ENCODE results near the gene AIMP1. TPM values are rescaled to one million over a fixed set of nuclear protein-coding genes. Genes with fewer than 3 reads are reported as not detected.

AIMP1 gene
- total and polyA plus RNA-seq, 2 of the 13 experiments (the other 11 are each of a cell fraction or from before 2014, with no cell fraction given), result 28.6 to 82.9 TPM

DNA sequence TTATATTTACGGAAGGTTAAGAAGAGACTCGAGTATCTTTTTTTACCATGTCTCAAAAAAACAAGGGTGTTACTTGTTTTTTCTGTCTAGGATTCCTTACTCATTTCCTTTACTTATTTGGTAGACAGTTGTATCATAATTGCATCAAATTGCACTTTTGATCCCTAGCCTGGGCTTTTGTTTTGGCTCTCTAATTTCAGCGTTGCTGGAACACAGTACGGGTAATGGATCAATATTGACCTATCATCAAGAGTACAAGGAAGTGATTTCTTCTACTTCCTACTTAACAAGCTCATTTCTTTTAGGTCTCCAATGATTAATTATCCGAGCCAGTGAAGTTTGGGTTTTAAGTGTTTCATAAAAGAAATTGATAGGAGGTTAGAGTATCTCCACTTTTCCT, 16.8 kb downstream of the AIMP1 start (continued):
- TF ChIP-seq ZNF768 (CRISPR knock-in tag; IDR thresholded peaks at IDR 0.05) (no peak), MEF2D (CRISPR knock-in tag; IDR thresholded peaks at IDR 0.05) (no peak), NR2F1 (CRISPR knock-in tag; IDR thresholded peaks at IDR 0.05) (no peak), SPEN (CRISPR knock-in tag; IDR thresholded peaks at IDR 0.05; ENCODE audit: low read depth) (no peak), ZNF709 (CRISPR knock-in tag; IDR thresholded peaks at IDR 0.05) (no peak), MXD4 (CRISPR knock-in tag; IDR thresholded peaks at IDR 0.05) (no peak), STAG1 (CRISPR knock-in tag; IDR thresholded peaks at IDR 0.05) (no peak), CBFB (CRISPR knock-in tag; IDR thresholded peaks at IDR 0.05) (no peak), AKAP8 (CRISPR knock-in tag; IDR thresholded peaks at IDR 0.05) (no peak), ZNF607 (CRISPR knock-in tag; IDR thresholded peaks at IDR 0.05; ENCODE audit: borderline replicate concordance) (no peak), BRD4 (CRISPR knock-in tag; IDR thresholded peaks at IDR 0.05) (no peak)
- TF ChIP-seq, protein P1, sequence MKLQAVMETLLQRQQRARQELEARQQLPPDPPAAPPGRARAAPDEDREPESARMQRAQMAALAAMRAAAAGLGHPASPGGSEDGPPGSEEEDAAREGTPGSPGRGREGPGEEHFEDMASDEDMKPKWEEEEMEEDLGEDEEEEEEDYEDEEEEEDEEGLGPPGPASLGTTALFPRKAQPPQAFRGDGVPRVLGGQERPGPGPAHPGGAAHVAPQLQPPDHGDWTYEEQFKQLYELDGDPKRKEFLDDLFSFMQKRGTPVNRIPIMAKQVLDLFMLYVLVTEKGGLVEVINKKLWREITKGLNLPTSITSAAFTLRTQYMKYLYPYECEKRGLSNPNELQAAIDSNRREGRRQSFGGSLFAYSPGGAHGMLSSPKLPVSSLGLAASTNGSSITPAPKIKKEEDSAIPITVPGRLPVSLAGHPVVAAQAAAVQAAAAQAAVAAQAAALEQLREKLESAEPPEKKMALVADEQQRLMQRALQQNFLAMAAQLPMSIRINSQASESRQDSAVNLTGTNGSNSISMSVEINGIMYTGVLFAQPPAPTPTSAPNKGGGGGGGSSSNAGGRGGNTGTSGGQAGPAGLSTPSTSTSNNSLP (IDR thresholded peaks at IDR 0.05; ENCODE audit: low read depth, low read length), result peak; percentile 80; the same call in 1 of the 2 replicates
- TF ChIP-seq, protein P2, sequence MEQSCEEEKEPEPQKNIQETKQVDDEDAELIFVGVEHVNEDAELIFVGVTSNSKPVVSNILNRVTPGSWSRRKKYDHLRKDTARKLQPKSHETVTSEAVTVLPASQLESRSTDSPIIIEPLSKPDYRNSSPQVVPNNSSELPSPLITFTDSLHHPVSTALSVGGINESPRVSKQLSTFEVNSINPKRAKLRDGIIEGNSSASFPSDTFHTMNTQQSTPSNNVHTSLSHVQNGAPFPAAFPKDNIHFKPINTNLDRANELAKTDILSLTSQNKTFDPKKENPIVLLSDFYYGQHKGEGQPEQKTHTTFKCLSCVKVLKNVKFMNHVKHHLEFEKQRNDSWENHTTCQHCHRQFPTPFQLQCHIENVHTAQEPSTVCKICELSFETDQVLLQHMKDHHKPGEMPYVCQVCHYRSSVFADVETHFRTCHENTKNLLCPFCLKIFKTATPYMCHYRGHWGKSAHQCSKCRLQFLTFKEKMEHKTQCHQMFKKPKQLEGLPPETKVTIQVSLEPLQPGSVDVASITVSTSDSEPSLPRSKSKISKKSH (CRISPR knock-in tag; IDR thresholded peaks at IDR 0.05; ENCODE audit: borderline replicate concordance), result no peak
- TF ChIP-seq, protein P3, sequence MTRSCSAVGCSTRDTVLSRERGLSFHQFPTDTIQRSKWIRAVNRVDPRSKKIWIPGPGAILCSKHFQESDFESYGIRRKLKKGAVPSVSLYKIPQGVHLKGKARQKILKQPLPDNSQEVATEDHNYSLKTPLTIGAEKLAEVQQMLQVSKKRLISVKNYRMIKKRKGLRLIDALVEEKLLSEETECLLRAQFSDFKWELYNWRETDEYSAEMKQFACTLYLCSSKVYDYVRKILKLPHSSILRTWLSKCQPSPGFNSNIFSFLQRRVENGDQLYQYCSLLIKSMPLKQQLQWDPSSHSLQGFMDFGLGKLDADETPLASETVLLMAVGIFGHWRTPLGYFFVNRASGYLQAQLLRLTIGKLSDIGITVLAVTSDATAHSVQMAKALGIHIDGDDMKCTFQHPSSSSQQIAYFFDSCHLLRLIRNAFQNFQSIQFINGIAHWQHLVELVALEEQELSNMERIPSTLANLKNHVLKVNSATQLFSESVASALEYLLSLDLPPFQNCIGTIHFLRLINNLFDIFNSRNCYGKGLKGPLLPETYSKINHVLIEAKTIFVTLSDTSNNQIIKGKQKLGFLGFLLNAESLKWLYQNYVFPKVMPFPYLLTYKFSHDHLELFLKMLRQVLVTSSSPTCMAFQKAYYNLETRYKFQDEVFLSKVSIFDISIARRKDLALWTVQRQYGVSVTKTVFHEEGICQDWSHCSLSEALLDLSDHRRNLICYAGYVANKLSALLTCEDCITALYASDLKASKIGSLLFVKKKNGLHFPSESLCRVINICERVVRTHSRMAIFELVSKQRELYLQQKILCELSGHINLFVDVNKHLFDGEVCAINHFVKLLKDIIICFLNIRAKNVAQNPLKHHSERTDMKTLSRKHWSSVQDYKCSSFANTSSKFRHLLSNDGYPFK (CRISPR knock-in tag; IDR thresholded peaks at IDR 0.05; ENCODE audit: borderline replicate concordance), result no peak
- TF ChIP-seq, protein P4, sequence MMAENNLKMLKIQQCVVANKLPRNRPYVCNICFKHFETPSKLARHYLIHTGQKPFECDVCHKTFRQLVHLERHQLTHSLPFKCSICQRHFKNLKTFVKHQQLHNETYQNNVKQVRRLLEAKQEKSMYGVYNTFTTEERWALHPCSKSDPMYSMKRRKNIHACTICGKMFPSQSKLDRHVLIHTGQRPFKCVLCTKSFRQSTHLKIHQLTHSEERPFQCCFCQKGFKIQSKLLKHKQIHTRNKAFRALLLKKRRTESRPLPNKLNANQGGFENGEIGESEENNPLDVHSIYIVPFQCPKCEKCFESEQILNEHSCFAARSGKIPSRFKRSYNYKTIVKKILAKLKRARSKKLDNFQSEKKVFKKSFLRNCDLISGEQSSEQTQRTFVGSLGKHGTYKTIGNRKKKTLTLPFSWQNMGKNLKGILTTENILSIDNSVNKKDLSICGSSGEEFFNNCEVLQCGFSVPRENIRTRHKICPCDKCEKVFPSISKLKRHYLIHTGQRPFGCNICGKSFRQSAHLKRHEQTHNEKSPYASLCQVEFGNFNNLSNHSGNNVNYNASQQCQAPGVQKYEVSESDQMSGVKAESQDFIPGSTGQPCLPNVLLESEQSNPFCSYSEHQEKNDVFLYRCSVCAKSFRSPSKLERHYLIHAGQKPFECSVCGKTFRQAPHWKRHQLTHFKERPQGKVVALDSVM (CRISPR knock-in tag; IDR thresholded peaks at IDR 0.05), result no peak
- TF ChIP-seq, protein P5, sequence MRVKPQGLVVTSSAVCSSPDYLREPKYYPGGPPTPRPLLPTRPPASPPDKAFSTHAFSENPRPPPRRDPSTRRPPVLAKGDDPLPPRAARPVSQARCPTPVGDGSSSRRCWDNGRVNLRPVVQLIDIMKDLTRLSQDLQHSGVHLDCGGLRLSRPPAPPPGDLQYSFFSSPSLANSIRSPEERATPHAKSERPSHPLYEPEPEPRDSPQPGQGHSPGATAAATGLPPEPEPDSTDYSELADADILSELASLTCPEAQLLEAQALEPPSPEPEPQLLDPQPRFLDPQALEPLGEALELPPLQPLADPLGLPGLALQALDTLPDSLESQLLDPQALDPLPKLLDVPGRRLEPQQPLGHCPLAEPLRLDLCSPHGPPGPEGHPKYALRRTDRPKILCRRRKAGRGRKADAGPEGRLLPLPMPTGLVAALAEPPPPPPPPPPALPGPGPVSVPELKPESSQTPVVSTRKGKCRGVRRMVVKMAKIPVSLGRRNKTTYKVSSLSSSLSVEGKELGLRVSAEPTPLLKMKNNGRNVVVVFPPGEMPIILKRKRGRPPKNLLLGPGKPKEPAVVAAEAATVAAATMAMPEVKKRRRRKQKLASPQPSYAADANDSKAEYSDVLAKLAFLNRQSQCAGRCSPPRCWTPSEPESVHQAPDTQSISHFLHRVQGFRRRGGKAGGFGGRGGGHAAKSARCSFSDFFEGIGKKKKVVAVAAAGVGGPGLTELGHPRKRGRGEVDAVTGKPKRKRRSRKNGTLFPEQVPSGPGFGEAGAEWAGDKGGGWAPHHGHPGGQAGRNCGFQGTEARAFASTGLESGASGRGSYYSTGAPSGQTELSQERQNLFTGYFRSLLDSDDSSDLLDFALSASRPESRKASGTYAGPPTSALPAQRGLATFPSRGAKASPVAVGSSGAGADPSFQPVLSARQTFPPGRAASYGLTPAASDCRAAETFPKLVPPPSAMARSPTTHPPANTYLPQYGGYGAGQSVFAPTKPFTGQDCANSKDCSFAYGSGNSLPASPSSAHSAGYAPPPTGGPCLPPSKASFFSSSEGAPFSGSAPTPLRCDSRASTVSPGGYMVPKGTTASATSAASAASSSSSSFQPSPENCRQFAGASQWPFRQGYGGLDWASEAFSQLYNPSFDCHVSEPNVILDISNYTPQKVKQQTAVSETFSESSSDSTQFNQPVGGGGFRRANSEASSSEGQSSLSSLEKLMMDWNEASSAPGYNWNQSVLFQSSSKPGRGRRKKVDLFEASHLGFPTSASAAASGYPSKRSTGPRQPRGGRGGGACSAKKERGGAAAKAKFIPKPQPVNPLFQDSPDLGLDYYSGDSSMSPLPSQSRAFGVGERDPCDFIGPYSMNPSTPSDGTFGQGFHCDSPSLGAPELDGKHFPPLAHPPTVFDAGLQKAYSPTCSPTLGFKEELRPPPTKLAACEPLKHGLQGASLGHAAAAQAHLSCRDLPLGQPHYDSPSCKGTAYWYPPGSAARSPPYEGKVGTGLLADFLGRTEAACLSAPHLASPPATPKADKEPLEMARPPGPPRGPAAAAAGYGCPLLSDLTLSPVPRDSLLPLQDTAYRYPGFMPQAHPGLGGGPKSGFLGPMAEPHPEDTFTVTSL (CRISPR knock-in tag; IDR thresholded peaks at IDR 0.05; ENCODE audit: borderline replicate concordance), result no peak; the same call in 1 of the 2 replicates

Measured in HepG2 (cell line).